CD4-positive, alpha-beta T cell treated with Interleukin-21 for 1 hour (primary cell): Measurements from ENCODE around the gene ABHD5.
A peak's percentile ranks its signal among the peaks of the same experiment; 100 is the strongest.

Source experiments
- DNase-seq: peaks from one replicate; pipeline ENCODE4 v3.0.0-alpha.2; 2020

Gene ABHD5

GRCh38 chr3:43759938-43760337 is 69.2 kb downstream of the ABHD5 start:
- no peak for DNase-seq

GRCh38 chr3:43760938-43761337 is 70.2 kb downstream of the ABHD5 start:
- DNase-seq, result no peak

GRCh38 chr3:43762451-43762850 is 71.7 kb downstream of the ABHD5 start:
- DNase-seq, result no peak

- no peak for DNase-seq
These were observed 73.3 kb downstream of the ABHD5 start for GRCh38 chr3:43764056-43764455.

- DNase-seq, result no peak
These were observed 73.7 kb downstream of the ABHD5 start for GRCh38 chr3:43764471-43764870.

GRCh38 chr3:43765521-43765971 is 74.8 kb downstream of the ABHD5 start:
- no peak for DNase-seq

GRCh38 chr3:43766672-43767465 is 76.1 kb downstream of the ABHD5 start:
- no peak for DNase-seq

GRCh38 chr3:43768381-43768973 is 77.7 kb downstream of the ABHD5 start:
- no peak for DNase-seq

GRCh38 chr3:43769097-43769884 is 78.6 kb downstream of the ABHD5 start:
- peak; percentile 71 for DNase-seq

GRCh38 chr3:43769885-43770425 is 79.2 kb downstream of the ABHD5 start:
- peak; percentile 36 for DNase-seq

- peak; percentile 37 for DNase-seq
These were observed 79.8 kb downstream of the ABHD5 start for GRCh38 chr3:43770426-43771103.

GRCh38 chr3:43771610-43772009 is 80.9 kb downstream of the ABHD5 start:
- no peak for DNase-seq

GRCh38 chr3:43773273-43774094 is 82.7 kb downstream of the ABHD5 start:
- peak; percentile 4 for DNase-seq

- no peak for DNase-seq
These were observed 84.1 kb downstream of the ABHD5 start for GRCh38 chr3:43774799-43775198.

GRCh38 chr3:43776101-43776500 is 85.4 kb downstream of the ABHD5 start:
- no peak for DNase-seq

- DNase-seq, result no peak
These were observed 89.1 kb downstream of the ABHD5 start for GRCh38 chr3:43779850-43780249.

- no peak for DNase-seq
These were observed 91.8 kb downstream of the ABHD5 start for GRCh38 chr3:43782541-43782940.
